Anterior cingulate cortex (tissue), 58 donors: ENCODE data around the gene PBX2.
A peak's percentile ranks its signal among the peaks of the same experiment; 100 is the strongest.
"Not testable (repeated sequence)": the region's sequence is repeated elsewhere in the genome, so short reads cannot be mapped to it uniquely, and the experiment has no call there.

Experiments
- DNase-seq, 58 donors: peaks; one replicate each; lab custom pipeline; 2025; lab: John Stamatoyannopoulos, UW

The PBX2 gene

DNA sequence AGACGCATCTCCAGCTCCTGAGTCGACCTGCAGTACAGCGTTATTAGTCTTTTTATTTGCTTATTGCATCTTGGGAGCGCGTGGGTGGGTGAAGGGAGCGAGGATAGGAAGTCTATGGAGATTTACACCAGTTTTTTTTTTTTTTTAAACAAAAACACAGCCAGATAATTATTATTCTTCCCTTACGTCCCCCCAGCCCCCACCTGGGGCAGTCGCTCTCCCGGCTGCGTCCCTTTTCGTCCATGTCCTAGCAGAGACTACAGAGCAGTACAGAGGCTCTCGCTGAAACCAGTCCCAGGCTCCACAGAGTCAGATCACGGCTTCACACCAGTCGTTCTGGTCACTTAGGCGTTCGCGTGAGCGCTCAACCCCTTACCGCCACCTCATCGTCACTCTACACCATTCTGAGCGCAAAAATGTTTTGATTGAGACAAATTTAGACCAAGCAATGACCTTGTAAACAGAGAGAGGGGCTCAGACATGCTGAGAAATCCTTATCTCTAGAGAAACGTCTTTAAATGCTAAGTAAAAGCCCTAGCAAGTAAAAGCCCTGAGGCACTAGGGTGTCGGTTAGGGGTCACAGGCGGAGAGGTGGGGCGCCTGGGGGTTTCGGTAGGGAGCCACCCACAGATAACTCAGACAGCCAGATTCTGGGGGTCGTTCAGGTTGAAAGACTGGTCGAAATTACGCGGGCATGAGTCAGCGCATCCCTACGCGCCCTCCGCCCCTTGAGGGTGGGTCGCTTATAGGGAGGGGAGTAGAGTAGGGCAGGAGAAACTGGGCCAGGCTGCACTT, 37.0 kb downstream of the PBX2 start:
- peak in 15 of 58 donors; percentile 11 to 50 (median 35) for DNase-seq

GRCh38 chr6:32151863-32152768, 37.9 kb downstream of the PBX2 start, which contains the start of gene PRRT1:
PRRT1 (minus strand) TSS chr6:32151939; CDS start chr6:32151827, 112 bp downstream.
- peak in 32 of 58 donors; percentile 16 to 69 (median 37) for DNase-seq

- peak in 10 of 58 donors; percentile 8 to 55 (median 28) for DNase-seq
These were observed 38.7 kb downstream of the PBX2 start for GRCh38 chr6:32151181-32151862.

GRCh38 chr6:32149932-32150870, 39.8 kb downstream of the PBX2 start:
- DNase-seq, result peak in 1 of 58 donors; percentile 34

DNA sequence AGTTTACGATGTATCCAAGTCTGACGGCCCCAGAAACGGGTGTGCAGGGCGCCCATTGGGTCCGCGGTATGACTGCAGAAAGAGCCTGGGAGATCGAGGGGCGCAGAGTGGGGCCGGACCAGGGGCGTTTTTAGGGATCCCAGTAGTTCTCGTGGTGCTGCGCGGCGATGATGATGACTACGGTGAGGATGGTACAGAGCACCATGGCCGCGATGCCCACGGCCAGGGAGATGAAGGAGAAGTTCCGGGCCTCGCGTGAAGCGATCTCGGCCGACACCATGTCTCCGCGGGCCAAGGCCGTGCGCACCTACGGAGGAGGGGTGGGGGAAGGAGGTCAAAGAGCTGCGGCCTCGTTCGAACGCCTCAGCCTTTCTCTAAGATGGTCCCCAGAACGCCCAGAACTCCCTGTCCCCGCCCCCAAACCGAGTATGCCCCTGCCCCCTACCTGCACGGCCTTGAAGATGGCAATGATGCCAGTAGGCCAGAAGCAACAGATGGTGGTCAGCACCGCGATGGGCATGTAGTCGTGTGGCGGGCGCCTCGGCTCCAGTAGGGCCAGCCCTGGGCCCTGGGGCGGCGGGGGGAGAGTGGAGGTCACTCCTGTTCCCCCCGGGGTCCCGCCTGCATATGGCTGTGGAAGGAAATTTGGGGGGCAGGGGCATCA, 40.8 kb downstream of the PBX2 start:
- DNase-seq, result no peak

DNA sequence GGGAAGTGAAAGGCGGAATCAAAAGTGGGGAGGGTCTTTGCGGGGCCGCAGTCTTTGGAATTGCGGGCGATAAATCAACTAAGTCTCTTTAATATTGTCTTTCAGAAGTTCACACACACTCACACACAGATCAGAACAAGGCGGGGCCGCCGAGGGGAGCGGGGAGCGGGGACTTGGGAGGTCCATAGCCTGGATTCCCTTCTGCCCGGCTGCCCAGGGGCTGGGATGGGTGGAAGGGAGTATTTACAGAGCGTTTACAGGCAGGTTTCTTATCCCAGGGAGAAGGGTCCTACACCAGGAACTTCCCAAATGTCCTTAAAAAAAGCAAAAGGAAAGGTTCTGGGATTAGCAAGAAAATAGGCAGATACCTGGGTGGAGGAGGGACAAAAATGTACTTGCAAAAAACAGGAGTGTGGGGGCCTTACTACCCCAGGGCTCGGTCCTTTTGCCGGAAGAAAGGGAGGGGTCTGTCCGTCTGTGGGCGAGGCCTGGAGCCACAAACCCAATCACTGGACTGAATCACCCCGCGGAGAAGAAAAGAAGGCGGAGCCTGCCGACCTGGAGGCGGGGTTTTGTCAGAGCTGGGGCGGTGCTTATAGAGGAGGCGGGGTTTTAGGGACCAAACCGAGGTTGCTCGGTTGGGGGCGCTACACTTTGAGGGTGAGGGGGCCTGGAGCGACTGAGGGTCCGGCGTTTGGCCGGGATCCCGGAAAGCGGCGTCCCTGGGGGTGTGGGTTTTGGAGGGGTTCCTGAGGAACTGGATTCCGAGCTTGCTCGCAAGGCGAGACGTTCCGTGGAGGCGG, 41.5 kb downstream of the PBX2 start:
- peak in 16 of 58 donors; percentile 8 to 56 (median 25) for DNase-seq

GRCh38 chr6:32147401-32148132, 42.4 kb downstream of the PBX2 start:
- DNase-seq, result no peak

- no peak for DNase-seq
These were observed 43.3 kb downstream of the PBX2 start for GRCh38 chr6:32146687-32147086.

GRCh38 chr6:32146287-32146686, 43.7 kb downstream of the PBX2 start:
- no peak for DNase-seq

DNA sequence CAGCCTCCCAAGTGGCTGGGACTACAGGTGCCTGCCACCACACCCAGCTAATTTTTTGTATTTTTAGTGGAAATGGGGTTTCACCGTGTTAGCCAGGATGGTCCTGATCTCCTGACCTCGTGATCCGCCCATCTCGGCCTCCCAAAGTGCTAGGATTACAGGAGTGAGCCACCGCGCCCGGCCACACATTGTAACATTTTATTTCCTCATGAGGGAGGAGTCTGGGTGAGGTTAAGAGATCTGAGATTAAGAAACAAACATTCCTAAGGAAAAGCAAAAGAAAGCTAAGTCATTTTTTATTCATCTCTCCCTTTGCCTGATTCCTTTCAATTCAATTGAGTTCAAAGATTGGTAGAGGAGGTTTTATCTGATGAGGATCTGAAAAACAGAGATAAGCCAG, 45.8 kb downstream of the PBX2 start:
- DNase-seq, result not testable (repeated sequence)

- DNase-seq, result no peak
These were observed 49.5 kb downstream of the PBX2 start for GRCh38 chr6:32140420-32141046.

DNA sequence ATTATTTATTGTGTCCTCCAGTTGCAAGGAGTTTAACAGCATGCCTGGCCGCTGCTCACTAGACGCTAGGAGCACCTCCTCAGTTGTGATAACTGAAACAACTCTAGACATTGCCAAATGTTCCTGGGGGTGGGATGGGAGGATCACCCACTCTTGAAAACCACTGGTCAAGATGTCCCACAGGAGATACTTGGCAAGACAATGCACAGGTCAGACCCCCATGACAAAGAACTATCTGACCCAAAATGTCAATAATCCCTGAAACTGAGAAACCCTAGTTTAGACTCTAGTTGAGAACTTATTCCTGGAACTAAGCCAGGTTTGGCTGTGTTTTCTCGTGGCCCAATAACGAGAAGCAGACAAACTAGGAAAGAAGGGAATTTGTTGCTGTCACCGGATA, 50.4 kb downstream of the PBX2 start:
- DNase-seq, result no peak

DNA sequence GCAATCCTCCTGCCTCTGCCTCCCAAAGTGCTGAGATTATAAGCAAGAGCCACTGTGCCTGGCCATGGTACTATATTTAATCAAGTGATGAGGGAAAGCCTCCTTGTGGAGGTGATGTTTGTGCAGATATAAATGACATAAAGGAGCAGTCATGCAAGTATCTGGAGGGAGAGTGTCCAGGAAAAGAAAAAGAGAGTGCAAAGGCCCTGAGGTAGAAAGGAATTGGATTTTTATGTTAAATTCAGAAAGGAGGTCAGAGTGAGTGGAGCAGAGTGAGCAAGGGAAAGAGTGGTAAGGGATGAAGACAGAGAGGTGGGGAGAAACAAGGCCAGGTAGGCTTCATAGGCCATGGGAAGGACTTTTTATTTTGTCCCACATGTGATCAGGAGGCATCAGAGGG, 52.5 kb downstream of the PBX2 start:
- DNase-seq, result no peak
